ENCODE results near the gene CNPPD1. TPM values are rescaled to one million over a fixed set of nuclear protein-coding genes. Genes with fewer than 3 reads are reported as not detected.

The CNPPD1 gene
- total RNA-seq, 1 experiment from 2014 or later: 32.8 TPM

DNA sequence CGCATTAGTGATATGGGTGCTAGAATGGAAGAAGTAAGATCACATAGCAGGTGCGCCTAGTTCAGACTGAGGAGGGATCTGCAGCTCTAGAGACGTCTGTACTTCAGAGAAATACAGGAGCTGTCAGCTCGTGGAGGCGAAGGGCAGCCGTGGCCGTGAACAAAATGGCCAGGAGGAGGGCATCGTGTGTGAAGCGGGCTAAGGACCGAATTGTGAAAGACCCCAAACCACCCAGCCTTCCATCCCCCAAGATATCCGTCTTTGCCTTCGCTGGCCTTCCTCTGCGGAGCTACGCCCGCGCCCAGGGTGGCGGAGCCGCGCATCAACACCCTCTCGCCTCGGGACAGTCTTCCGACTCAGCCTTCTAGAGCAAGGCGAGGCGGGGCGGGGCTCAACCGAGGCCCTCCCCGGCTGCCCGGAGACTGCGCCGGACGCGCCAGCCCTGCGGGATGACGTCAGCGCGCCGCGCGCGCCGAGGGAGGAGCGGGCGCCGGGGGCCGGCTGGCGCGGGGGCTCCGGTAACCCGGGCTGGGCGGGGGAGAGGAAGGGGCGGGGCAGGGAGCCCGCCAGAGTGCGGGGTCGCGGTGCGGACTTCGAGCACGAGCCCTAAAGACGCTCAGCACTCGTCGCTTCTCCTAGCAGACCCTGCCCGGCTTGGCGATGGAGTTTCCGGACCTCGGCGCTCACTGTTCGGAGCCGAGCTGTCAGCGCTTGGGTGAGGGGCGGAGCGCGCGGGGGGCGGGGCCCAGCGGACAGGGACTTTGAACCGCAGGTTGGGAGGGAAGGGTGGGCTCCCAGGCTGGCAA, 29.8 kb upstream of the CNPPD1 start, which contains the start of gene ZFAND2B:
Gene ZFAND2B, plus strand, starts transcription at position 455 of the 806 bp plus-strand sequence. Its CDS starts 206 bp downstream, at position 661.
- Mint-ChIP-seq H3K4me3 (peak within 1 kb of the TSS; percentile 74), H3K9me3 (peaks cover 5% of the 10 kb centered on the region), H3K4me1 (peaks cover 6% of the 10 kb centered on the region), H3K27me3 (ENCODE audit: low read depth) (peaks cover 15% of the 10 kb centered on the region), H3K27ac (peak within 1 kb of the TSS; percentile 91), H3K36me3 (peaks cover 30% of the 10 kb centered on the region)
- DNase-seq (ENCODE audit: low spot score) (peak; percentile 93), ATAC-seq (peak; percentile 96)
- POLR2A ChIA-PET: interaction anchor here (0.7 to 2.0 kb wide), 8 partner anchors 11 to 46 kb away, joined by 3 to 16 read pairs (median 6); partner anchors contain the start of genes ABCB6, ANKZF1, ATG9A and CNPPD1
- CTCF ChIA-PET: interaction anchor here (0.8 to 2.0 kb wide), 14 partner anchors 9 to 323 kb away, joined by 3 to 11 read pairs (median 4); partner anchors contain the start of genes CNPPD1, GLB1L and STK16
- TF ChIP-seq JAZF1 (CRISPR knock-in tag; IDR thresholded peaks at IDR 0.05) (no peak), ZNF423 (CRISPR knock-in tag; IDR thresholded peaks at IDR 0.05) (no peak), ZNF416 (CRISPR knock-in tag; IDR thresholded peaks at IDR 0.05) (no peak), MXD4 (CRISPR knock-in tag; IDR thresholded peaks at IDR 0.05; ENCODE audit: borderline replicate concordance) (no peak), ZNF138 (CRISPR knock-in tag; conservative IDR thresholded peaks at IDR 0.05) (no peak), CREB1 (CRISPR knock-in tag; IDR thresholded peaks at IDR 0.05) (no peak), RORB (CRISPR knock-in tag; IDR thresholded peaks at IDR 0.05) (no peak), FOXJ3 (CRISPR knock-in tag; IDR thresholded peaks at IDR 0.05; ENCODE audit: borderline replicate concordance) (no peak), ZNF317 (CRISPR knock-in tag; IDR thresholded peaks at IDR 0.05; ENCODE audit: borderline replicate concordance, low read depth) (no peak), RELA (CRISPR knock-in tag; IDR thresholded peaks at IDR 0.05; ENCODE audit: borderline replicate concordance) (no peak), GABPB1 (CRISPR knock-in tag; IDR thresholded peaks at IDR 0.05) (0 out of 2 replicates have a peak, but pooled peaks have one; percentile 51), NFYB (CRISPR knock-in tag; conservative IDR thresholded peaks at IDR 0.05; ENCODE audit: low read depth) (no peak), NFE2L1 (CRISPR knock-in tag; IDR thresholded peaks at IDR 0.05) (no peak), ATF1 (CRISPR knock-in tag; IDR thresholded peaks at IDR 0.05) (no peak), SP1 (CRISPR knock-in tag; conservative IDR thresholded peaks at IDR 0.05) (peak; percentile 40), PRRX2 (CRISPR knock-in tag; IDR thresholded peaks at IDR 0.05) (peak; percentile 74; the same call in 1 of the 2 replicates), FOXP1 (CRISPR knock-in tag; IDR thresholded peaks at IDR 0.05; ENCODE audit: borderline replicate concordance) (peak; percentile 52; the same call in 1 of the 2 replicates), SMAD3 (CRISPR knock-in tag; IDR thresholded peaks at IDR 0.05; ENCODE audit: borderline replicate concordance) (peak; percentile 44; the same call in 1 of the 2 replicates), TEAD1 (CRISPR knock-in tag; IDR thresholded peaks at IDR 0.05) (peak; percentile 68; the same call in 1 of the 2 replicates), SMAD4 (CRISPR knock-in tag; IDR thresholded peaks at IDR 0.05) (no peak)
- TF ChIP-seq, protein P1, sequence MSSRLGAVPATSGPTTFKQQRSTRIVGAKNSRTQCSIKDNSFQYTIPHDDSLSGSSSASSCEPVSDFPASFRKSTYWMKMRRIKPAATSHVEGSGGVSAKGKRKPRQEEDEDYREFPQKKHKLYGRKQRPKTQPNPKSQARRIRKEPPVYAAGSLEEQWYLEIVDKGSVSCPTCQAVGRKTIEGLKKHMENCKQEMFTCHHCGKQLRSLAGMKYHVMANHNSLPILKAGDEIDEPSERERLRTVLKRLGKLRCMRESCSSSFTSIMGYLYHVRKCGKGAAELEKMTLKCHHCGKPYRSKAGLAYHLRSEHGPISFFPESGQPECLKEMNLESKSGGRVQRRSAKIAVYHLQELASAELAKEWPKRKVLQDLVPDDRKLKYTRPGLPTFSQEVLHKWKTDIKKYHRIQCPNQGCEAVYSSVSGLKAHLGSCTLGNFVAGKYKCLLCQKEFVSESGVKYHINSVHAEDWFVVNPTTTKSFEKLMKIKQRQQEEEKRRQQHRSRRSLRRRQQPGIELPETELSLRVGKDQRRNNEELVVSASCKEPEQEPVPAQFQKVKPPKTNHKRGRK (CRISPR knock-in tag; IDR thresholded peaks at IDR 0.05; ENCODE audit: borderline replicate concordance): no peak
- TF ChIP-seq, protein P2, sequence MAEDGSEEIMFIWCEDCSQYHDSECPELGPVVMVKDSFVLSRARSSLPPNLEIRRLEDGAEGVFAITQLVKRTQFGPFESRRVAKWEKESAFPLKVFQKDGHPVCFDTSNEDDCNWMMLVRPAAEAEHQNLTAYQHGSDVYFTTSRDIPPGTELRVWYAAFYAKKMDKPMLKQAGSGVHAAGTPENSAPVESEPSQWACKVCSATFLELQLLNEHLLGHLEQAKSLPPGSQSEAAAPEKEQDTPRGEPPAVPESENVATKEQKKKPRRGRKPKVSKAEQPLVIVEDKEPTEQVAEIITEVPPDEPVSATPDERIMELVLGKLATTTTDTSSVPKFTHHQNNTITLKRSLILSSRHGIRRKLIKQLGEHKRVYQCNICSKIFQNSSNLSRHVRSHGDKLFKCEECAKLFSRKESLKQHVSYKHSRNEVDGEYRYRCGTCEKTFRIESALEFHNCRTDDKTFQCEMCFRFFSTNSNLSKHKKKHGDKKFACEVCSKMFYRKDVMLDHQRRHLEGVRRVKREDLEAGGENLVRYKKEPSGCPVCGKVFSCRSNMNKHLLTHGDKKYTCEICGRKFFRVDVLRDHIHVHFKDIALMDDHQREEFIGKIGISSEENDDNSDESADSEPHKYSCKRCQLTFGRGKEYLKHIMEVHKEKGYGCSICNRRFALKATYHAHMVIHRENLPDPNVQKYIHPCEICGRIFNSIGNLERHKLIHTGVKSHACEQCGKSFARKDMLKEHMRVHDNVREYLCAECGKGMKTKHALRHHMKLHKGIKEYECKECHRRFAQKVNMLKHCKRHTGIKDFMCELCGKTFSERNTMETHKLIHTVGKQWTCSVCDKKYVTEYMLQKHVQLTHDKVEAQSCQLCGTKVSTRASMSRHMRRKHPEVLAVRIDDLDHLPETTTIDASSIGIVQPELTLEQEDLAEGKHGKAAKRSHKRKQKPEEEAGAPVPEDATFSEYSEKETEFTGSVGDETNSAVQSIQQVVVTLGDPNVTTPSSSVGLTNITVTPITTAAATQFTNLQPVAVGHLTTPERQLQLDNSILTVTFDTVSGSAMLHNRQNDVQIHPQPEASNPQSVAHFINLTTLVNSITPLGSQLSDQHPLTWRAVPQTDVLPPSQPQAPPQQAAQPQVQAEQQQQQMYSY (CRISPR knock-in tag; IDR thresholded peaks at IDR 0.05): no peak
- TF ChIP-seq, protein P3, sequence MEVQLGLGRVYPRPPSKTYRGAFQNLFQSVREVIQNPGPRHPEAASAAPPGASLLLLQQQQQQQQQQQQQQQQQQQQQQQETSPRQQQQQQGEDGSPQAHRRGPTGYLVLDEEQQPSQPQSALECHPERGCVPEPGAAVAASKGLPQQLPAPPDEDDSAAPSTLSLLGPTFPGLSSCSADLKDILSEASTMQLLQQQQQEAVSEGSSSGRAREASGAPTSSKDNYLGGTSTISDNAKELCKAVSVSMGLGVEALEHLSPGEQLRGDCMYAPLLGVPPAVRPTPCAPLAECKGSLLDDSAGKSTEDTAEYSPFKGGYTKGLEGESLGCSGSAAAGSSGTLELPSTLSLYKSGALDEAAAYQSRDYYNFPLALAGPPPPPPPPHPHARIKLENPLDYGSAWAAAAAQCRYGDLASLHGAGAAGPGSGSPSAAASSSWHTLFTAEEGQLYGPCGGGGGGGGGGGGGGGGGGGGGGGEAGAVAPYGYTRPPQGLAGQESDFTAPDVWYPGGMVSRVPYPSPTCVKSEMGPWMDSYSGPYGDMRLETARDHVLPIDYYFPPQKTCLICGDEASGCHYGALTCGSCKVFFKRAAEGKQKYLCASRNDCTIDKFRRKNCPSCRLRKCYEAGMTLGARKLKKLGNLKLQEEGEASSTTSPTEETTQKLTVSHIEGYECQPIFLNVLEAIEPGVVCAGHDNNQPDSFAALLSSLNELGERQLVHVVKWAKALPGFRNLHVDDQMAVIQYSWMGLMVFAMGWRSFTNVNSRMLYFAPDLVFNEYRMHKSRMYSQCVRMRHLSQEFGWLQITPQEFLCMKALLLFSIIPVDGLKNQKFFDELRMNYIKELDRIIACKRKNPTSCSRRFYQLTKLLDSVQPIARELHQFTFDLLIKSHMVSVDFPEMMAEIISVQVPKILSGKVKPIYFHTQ (CRISPR knock-in tag; IDR thresholded peaks at IDR 0.05): no peak
- TF ChIP-seq, protein P4, sequence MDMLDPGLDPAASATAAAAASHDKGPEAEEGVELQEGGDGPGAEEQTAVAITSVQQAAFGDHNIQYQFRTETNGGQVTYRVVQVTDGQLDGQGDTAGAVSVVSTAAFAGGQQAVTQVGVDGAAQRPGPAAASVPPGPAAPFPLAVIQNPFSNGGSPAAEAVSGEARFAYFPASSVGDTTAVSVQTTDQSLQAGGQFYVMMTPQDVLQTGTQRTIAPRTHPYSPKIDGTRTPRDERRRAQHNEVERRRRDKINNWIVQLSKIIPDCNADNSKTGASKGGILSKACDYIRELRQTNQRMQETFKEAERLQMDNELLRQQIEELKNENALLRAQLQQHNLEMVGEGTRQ (CRISPR knock-in tag; IDR thresholded peaks at IDR 0.05): peak; percentile 44
- TF ChIP-seq, protein P5, sequence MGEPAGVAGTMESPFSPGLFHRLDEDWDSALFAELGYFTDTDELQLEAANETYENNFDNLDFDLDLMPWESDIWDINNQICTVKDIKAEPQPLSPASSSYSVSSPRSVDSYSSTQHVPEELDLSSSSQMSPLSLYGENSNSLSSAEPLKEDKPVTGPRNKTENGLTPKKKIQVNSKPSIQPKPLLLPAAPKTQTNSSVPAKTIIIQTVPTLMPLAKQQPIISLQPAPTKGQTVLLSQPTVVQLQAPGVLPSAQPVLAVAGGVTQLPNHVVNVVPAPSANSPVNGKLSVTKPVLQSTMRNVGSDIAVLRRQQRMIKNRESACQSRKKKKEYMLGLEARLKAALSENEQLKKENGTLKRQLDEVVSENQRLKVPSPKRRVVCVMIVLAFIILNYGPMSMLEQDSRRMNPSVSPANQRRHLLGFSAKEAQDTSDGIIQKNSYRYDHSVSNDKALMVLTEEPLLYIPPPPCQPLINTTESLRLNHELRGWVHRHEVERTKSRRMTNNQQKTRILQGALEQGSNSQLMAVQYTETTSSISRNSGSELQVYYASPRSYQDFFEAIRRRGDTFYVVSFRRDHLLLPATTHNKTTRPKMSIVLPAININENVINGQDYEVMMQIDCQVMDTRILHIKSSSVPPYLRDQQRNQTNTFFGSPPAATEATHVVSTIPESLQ (CRISPR knock-in tag; IDR thresholded peaks at IDR 0.05): no peak
- TF ChIP-seq, protein P6, sequence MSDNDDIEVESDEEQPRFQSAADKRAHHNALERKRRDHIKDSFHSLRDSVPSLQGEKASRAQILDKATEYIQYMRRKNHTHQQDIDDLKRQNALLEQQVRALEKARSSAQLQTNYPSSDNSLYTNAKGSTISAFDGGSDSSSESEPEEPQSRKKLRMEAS (CRISPR knock-in tag; IDR thresholded peaks at IDR 0.05): peak; percentile 59
